WTC11 (cell line): Measurements from ENCODE around the gene CRAT. TPM values are rescaled to one million over a fixed set of nuclear protein-coding genes. Genes with fewer than 3 reads are reported as not detected.

ENCODE experiments used
- ATAC-seq: fragments of 200-7000 bp; cut with Tn5 transposase; 2 replicates; pipeline ENCODE4 v1.10.0; 2021; ENCODE audit warnings: mild to moderate bottlenecking, moderate library complexity
- CTCF ChIA-PET: fragments of 300-600 bp; sonication (Branson Sonifier 250); formaldehyde crosslinking; loops from one replicate; lab custom pipeline; 2021; ENCODE audit warnings: antibody characterized with exemption; lab: Charles Lee
- POLR2A ChIA-PET: fragments of 350-600 bp; sonication (Branson Sonifier 250); formaldehyde crosslinking; loops from one replicate; lab custom pipeline; 2021; ENCODE audit warnings: antibody characterized with exemption; lab: Charles Lee
- DNase-seq: peaks from one replicate; pipeline ENCODE4 v3.0.0; 2021; ENCODE audit warnings: low spot score
- H3K27ac Mint-ChIP-seq: 2 replicates; pipeline ENCODE4 v1.8.0; 2021; ENCODE audit warnings: mixed read lengths
- H3K27me3 Mint-ChIP-seq: 2 replicates; pipeline ENCODE4 v1.8.0; 2021; ENCODE audit warnings: low read depth, mild to moderate bottlenecking, moderate library complexity, mixed read lengths
- H3K36me3 Mint-ChIP-seq: 2 replicates; pipeline ENCODE4 v1.8.0; 2021; ENCODE audit warnings: mixed read lengths
- H3K4me1 Mint-ChIP-seq: 2 replicates; pipeline ENCODE4 v1.8.0; 2022; ENCODE audit warnings: mixed read lengths
- H3K4me3 Mint-ChIP-seq: 2 replicates; pipeline ENCODE4 v1.8.0; 2021; ENCODE audit warnings: mild to moderate bottlenecking, moderate library complexity, mixed read lengths
- H3K9me3 Mint-ChIP-seq: 2 replicates; pipeline ENCODE4 v1.8.0; 2021; ENCODE audit warnings: mixed read lengths
- CBFB ChIP-seq: sonication (generic); formaldehyde crosslinking; IDR thresholded peaks from 2 replicates; pipeline ENCODE4 v1.8.1; 2022; ENCODE audit warnings: mild to moderate bottlenecking, low read depth, missing genetic modification reagents
- FOXK1 ChIP-seq: sonication (generic); formaldehyde crosslinking; IDR thresholded peaks from 2 replicates; pipeline ENCODE4 v1.8.0; 2022; ENCODE audit warnings: mild to moderate bottlenecking, moderate library complexity, missing genetic modification reagents
- FOXP1 ChIP-seq: sonication (generic); formaldehyde crosslinking; IDR thresholded peaks from 2 replicates; pipeline ENCODE4 v1.8.0; 2022; ENCODE audit warnings: missing genetic modification reagents, mild to moderate bottlenecking, moderate library complexity, borderline replicate concordance
- GABPB1 ChIP-seq: sonication (generic); formaldehyde crosslinking; IDR thresholded peaks from 2 replicates; pipeline ENCODE4 v1.8.1; 2023; ENCODE audit warnings: mild to moderate bottlenecking, missing genetic modification reagents
- KAT7 ChIP-seq: sonication (generic); formaldehyde crosslinking; IDR thresholded peaks from 2 replicates; pipeline ENCODE4 v1.8.1; 2023; ENCODE audit warnings: missing genetic modification reagents, mild to moderate bottlenecking, borderline replicate concordance
- NR2C2 ChIP-seq: sonication (generic); formaldehyde crosslinking; IDR thresholded peaks from 2 replicates; pipeline ENCODE4 v1.8.0; 2022; ENCODE audit warnings: mild to moderate bottlenecking, missing genetic modification reagents
- PRRX2 ChIP-seq: fragments of 250-450 bp; sonication (Bioruptor Pico); IDR thresholded peaks from 2 replicates; pipeline ENCODE4 v1.8.0; 2021; ENCODE audit warnings: mild to moderate bottlenecking
- TCF7 ChIP-seq: sonication (generic); formaldehyde crosslinking; IDR thresholded peaks from 2 replicates; pipeline ENCODE4 v1.8.0; 2022; ENCODE audit warnings: mild to moderate bottlenecking, low read depth, missing genetic modification reagents, moderate library complexity
- TEAD4 ChIP-seq: sonication (generic); formaldehyde crosslinking; IDR thresholded peaks from 2 replicates; pipeline ENCODE4 v1.8.0; 2022; ENCODE audit warnings: mild to moderate bottlenecking, missing genetic modification reagents
- ZNF138 ChIP-seq: sonication (generic); formaldehyde crosslinking; conservative IDR thresholded peaks from 2 replicates; pipeline ENCODE4 v1.8.1; 2022; ENCODE audit warnings: mild to moderate bottlenecking, moderate library complexity, missing genetic modification reagents
- ZNF671 ChIP-seq: fragments of 250-450 bp; sonication (Bioruptor Pico); IDR thresholded peaks from 2 replicates; pipeline ENCODE4 v1.8.0; 2021; ENCODE audit warnings: mild to moderate bottlenecking
- total RNA-seq: library from RNA; stranded (reverse); gene quantifications from 3 replicates; pipeline ENCODE4 v1.2.3, GENCODE V29; 2021
- TF ChIP-seq, protein P1 (sequence below): sonication (generic); formaldehyde crosslinking; IDR thresholded peaks from 2 replicates; pipeline ENCODE4 v1.8.1; 2023; ENCODE audit warnings: mild to moderate bottlenecking, moderate library complexity, missing genetic modification reagents
- TF ChIP-seq, protein P2 (sequence below): sonication (generic); formaldehyde crosslinking; IDR thresholded peaks from 2 replicates; pipeline ENCODE4 v1.8.0; 2022; ENCODE audit warnings: mild to moderate bottlenecking, missing genetic modification reagents
- TF ChIP-seq, protein P3 (sequence below): sonication (generic); formaldehyde crosslinking; IDR thresholded peaks from 2 replicates; pipeline ENCODE4 v1.8.1; 2023; ENCODE audit warnings: mild to moderate bottlenecking, missing genetic modification reagents, borderline replicate concordance
- TF ChIP-seq, protein P4 (sequence below): sonication (generic); formaldehyde crosslinking; IDR thresholded peaks from 2 replicates; pipeline ENCODE4 v1.8.1; 2023; ENCODE audit warnings: mild to moderate bottlenecking, missing genetic modification reagents
- TF ChIP-seq, protein P5 (sequence below): sonication (generic); formaldehyde crosslinking; IDR thresholded peaks from 2 replicates; pipeline ENCODE4 v1.8.0; 2023; ENCODE audit warnings: mild to moderate bottlenecking, missing genetic modification reagents

Gene CRAT
- total RNA-seq, 1 experiment from 2014 or later = 17.2 TPM

DNA sequence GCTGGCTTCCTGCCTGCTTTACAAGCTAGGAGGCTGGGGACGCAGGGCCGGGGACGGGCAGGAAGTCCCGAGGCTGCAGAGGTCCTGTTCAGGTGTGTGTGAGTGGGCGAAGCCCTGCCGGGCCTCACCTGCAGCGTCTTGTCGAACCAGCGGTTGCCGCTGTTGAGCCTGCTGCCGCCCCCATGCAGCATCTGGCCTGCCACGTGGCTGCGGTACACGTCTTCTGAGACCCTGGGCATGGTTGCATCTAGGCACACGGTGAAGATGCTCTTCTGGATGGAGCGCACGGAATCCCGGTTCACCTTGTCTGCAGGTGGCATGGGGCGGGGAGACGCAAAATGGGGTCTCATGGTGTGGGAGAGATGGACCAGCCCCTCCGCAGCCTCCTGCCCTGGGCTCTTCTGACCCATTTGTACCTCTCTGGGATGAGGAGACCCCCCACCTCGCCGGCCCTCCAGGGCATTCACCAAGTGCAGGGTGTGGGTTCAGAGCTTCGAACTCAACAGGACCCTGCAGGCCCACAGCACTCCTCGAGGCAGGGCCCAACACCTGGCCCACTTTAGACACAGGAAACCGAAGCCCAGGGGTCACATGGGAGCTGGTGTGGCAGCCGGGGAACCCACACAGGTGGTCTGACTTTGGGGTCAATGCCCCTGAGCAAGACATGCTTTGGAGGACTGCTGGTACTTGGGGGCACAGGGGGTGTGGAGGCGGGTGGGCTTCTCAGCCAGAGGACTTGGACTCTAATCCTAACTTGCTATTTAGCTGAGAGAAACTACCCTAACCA, 10.0 kb downstream of the CRAT start (continued):
- TF ChIP-seq, protein P1, sequence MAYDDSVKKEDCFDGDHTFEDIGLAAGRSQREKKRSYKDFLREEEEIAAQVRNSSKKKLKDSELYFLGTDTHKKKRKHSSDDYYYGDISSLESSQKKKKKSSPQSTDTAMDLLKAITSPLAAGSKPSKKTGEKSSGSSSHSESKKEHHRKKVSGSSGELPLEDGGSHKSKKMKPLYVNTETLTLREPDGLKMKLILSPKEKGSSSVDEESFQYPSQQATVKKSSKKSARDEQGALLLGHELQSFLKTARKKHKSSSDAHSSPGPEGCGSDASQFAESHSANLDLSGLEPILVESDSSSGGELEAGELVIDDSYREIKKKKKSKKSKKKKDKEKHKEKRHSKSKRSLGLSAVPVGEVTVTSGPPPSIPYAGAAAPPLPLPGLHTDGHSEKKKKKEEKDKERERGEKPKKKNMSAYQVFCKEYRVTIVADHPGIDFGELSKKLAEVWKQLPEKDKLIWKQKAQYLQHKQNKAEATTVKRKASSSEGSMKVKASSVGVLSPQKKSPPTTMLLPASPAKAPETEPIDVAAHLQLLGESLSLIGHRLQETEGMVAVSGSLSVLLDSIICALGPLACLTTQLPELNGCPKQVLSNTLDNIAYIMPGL (CRISPR knock-in tag) = 0 out of 2 replicates have a peak, but pooled peaks have one; percentile 54
- TF ChIP-seq, protein P2, sequence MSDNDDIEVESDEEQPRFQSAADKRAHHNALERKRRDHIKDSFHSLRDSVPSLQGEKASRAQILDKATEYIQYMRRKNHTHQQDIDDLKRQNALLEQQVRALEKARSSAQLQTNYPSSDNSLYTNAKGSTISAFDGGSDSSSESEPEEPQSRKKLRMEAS = peak; percentile 93
- TF ChIP-seq FOXP1 (CRISPR knock-in tag) = peak; percentile 62; the same call in 1 of the 2 replicates

DNA sequence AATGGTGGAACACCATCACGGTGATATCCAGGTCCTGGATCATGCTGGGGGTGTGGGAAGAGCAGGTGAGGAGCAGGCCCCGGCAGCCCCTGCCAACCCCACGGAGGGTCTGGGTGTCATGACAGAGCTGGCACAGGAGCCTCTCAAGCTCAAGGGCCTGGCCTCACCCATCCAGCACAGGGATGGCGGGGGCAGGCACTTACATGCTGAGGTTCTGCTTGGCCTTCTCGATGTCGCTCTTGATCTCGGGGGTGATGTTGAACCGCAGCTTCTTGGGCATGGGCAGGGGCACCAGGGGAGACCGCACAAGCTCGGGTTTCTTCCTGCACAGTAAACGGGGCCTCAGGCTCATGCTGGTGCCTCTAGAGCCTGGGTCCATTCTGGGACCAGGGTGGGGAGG, 12.3 kb downstream of the CRAT start:
- peaks cover 15% of the 10 kb centered on the region for H3K27me3 Mint-ChIP-seq
- no peak for ATAC-seq
- no peak for TF ChIP-seq TEAD4 (CRISPR knock-in tag)
- no peak for TF ChIP-seq TCF7 (CRISPR knock-in tag)
- no peak for TF ChIP-seq FOXP1 (CRISPR knock-in tag)
- TF ChIP-seq, protein P3, sequence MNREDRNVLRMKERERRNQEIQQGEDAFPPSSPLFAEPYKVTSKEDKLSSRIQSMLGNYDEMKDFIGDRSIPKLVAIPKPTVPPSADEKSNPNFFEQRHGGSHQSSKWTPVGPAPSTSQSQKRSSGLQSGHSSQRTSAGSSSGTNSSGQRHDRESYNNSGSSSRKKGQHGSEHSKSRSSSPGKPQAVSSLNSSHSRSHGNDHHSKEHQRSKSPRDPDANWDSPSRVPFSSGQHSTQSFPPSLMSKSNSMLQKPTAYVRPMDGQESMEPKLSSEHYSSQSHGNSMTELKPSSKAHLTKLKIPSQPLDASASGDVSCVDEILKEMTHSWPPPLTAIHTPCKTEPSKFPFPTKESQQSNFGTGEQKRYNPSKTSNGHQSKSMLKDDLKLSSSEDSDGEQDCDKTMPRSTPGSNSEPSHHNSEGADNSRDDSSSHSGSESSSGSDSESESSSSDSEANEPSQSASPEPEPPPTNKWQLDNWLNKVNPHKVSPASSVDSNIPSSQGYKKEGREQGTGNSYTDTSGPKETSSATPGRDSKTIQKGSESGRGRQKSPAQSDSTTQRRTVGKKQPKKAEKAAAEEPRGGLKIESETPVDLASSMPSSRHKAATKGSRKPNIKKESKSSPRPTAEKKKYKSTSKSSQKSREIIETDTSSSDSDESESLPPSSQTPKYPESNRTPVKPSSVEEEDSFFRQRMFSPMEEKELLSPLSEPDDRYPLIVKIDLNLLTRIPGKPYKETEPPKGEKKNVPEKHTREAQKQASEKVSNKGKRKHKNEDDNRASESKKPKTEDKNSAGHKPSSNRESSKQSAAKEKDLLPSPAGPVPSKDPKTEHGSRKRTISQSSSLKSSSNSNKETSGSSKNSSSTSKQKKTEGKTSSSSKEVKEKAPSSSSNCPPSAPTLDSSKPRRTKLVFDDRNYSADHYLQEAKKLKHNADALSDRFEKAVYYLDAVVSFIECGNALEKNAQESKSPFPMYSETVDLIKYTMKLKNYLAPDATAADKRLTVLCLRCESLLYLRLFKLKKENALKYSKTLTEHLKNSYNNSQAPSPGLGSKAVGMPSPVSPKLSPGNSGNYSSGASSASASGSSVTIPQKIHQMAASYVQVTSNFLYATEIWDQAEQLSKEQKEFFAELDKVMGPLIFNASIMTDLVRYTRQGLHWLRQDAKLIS (CRISPR knock-in tag) = no peak
- TF ChIP-seq, protein P2 = no peak
- no peak for TF ChIP-seq FOXK1 (CRISPR knock-in tag)
- no peak for TF ChIP-seq ZNF138 (CRISPR knock-in tag)
- TF ChIP-seq, protein P4, sequence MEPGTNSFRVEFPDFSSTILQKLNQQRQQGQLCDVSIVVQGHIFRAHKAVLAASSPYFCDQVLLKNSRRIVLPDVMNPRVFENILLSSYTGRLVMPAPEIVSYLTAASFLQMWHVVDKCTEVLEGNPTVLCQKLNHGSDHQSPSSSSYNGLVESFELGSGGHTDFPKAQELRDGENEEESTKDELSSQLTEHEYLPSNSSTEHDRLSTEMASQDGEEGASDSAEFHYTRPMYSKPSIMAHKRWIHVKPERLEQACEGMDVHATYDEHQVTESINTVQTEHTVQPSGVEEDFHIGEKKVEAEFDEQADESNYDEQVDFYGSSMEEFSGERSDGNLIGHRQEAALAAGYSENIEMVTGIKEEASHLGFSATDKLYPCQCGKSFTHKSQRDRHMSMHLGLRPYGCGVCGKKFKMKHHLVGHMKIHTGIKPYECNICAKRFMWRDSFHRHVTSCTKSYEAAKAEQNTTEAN (CRISPR knock-in tag) = no peak
- TF ChIP-seq CBFB (CRISPR knock-in tag) = no peak
- no peak for TF ChIP-seq KAT7 (CRISPR knock-in tag)
- no peak for TF ChIP-seq GABPB1
- no peak for TF ChIP-seq PRRX2 (CRISPR knock-in tag)
- no peak for TF ChIP-seq ZNF671 (CRISPR knock-in tag)
- TF ChIP-seq, protein P5, sequence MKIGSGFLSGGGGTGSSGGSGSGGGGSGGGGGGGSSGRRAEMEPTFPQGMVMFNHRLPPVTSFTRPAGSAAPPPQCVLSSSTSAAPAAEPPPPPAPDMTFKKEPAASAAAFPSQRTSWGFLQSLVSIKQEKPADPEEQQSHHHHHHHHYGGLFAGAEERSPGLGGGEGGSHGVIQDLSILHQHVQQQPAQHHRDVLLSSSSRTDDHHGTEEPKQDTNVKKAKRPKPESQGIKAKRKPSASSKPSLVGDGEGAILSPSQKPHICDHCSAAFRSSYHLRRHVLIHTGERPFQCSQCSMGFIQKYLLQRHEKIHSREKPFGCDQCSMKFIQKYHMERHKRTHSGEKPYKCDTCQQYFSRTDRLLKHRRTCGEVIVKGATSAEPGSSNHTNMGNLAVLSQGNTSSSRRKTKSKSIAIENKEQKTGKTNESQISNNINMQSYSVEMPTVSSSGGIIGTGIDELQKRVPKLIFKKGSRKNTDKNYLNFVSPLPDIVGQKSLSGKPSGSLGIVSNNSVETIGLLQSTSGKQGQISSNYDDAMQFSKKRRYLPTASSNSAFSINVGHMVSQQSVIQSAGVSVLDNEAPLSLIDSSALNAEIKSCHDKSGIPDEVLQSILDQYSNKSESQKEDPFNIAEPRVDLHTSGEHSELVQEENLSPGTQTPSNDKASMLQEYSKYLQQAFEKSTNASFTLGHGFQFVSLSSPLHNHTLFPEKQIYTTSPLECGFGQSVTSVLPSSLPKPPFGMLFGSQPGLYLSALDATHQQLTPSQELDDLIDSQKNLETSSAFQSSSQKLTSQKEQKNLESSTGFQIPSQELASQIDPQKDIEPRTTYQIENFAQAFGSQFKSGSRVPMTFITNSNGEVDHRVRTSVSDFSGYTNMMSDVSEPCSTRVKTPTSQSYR (CRISPR knock-in tag) = no peak
- TF ChIP-seq NR2C2 (CRISPR knock-in tag) = no peak
- TF ChIP-seq, all 79 proteins: peak for 0
- Mint-ChIP-seq H3K9me3 (no peaks in the 10 kb centered on the region), H3K36me3 (no peaks in the 10 kb centered on the region), H3K27ac (no peak overlapping the region), H3K4me1 (peaks cover 6% of the 10 kb centered on the region), H3K4me3 (no peak overlapping the region)
- ChIA-PET POLR2A (no interaction called here), CTCF (interaction anchor here (1.3 to 2.1 kb wide), 4 partner anchors 33 to 526 kb away, joined by 3 to 13 read pairs (median 4); no protein-coding TSS in a partner anchor)
- DNase-seq = no peak
